Liver (tissue), 9 donors: ENCODE results near the gene TTC1. TPM values are rescaled to one million over a fixed set of nuclear protein-coding genes. Genes with fewer than 3 reads are reported as not detected.

ENCODE experiments used
- DNase-seq: peaks from one replicate; pipeline ENCODE4 v3.0.0-alpha.2; 2017; ENCODE audit warnings: low spot score
- H3K27ac ChIP-seq, 2 donors: one replicate each; pipeline ENCODE4 v1.7.0; 2013; ENCODE audit warnings: inconsistent platforms in 2 of 2, low read length in 2 of 2, control low read depth in 1 of 2, low read depth in 1 of 2, mild to moderate bottlenecking in 1 of 2
- H3K27me3 ChIP-seq, 4 donors: one replicate each; pipeline versions ENCODE4 v1.6.1 to v1.7.0; 2013; ENCODE audit warnings: low read length in 3 of 4, inconsistent platforms in 1 of 4, mild to moderate bottlenecking in 1 of 4, moderate library complexity in 1 of 4; ENCODE audit not compliant: control insufficient read depth in 4 of 4, insufficient read depth in 4 of 4
- H3K36me3 ChIP-seq, 4 donors: one replicate each; pipeline versions ENCODE4 v1.6.1 to v1.7.0; 2013; ENCODE audit warnings: low read length in 3 of 4, mild to moderate bottlenecking in 3 of 4, low read depth in 1 of 4, moderate library complexity in 1 of 4; ENCODE audit not compliant: control insufficient read depth in 4 of 4, insufficient read depth in 3 of 4
- H3K4me1 ChIP-seq, 4 donors: one replicate each; pipeline versions ENCODE4 v1.6.1 to v1.7.0; 2013; ENCODE audit warnings: low read length in 3 of 4, mild to moderate bottlenecking in 3 of 4, moderate library complexity in 1 of 4; ENCODE audit not compliant: control insufficient read depth in 4 of 4, insufficient read depth in 4 of 4
- H3K4me3 ChIP-seq, 3 donors: one replicate each; pipeline versions ENCODE4 v1.6.1 to v1.7.0; 2013; ENCODE audit warnings: low read length in 3 of 3, control low read depth in 1 of 3, low read depth in 1 of 3, mild to moderate bottlenecking in 1 of 3
- H3K9ac ChIP-seq, 2 donors: one replicate each; pipeline ENCODE4 v1.7.0; 2013; ENCODE audit warnings: low read length in 2 of 2, mild to moderate bottlenecking in 2 of 2, moderate library complexity in 2 of 2, control low read depth in 1 of 2, low read depth in 1 of 2
- H3K9me3 ChIP-seq, 4 donors: one replicate each; pipeline versions ENCODE4 v1.6.1 to v1.7.0; 2013; ENCODE audit warnings: low read length in 3 of 4; ENCODE audit not compliant: control insufficient read depth in 4 of 4
- ATF3 ChIP-seq: IDR thresholded peaks from 2 replicates; pipeline ENCODE4 v1.6.1; 2016; ENCODE audit warnings: antibody characterized with exemption
- CTCF ChIP-seq: fragments of 150-350 bp; IDR thresholded peaks from 2 replicates; pipeline ENCODE4 v1.5.1; 2017; ENCODE audit warnings: improper control_type of control experiment, low read depth, low read length; ENCODE audit not compliant: missing input control
- EGR1 ChIP-seq, 2 donors: IDR thresholded peaks; 2 replicates each; pipeline ENCODE4 v1.6.1; 2016 to 2018; ENCODE audit warnings: antibody characterized with exemption in 2 of 2, low read depth in 2 of 2
- FOXA1 ChIP-seq: IDR thresholded peaks from 2 replicates; pipeline ENCODE4 v1.6.1; 2016; ENCODE audit warnings: antibody characterized with exemption
- FOXA2 ChIP-seq: IDR thresholded peaks from 2 replicates; pipeline ENCODE4 v1.6.1; 2016; ENCODE audit warnings: antibody characterized with exemption
- GABPA ChIP-seq, 2 donors: IDR thresholded peaks in 1 of 2; conservative IDR thresholded peaks in 1 of 2; 2 replicates each; pipeline ENCODE4 v1.6.1; 2016; ENCODE audit warnings: antibody characterized with exemption in 2 of 2, mild to moderate bottlenecking in 1 of 2, moderate library complexity in 1 of 2
- HNF4A ChIP-seq, 2 donors: conservative IDR thresholded peaks; 2 replicates each; pipeline ENCODE4 v1.6.1; 2016; ENCODE audit warnings: antibody characterized with exemption in 2 of 2, mild to moderate bottlenecking in 2 of 2
- HNF4G ChIP-seq: IDR thresholded peaks from 2 replicates; pipeline ENCODE4 v1.6.1; 2016; ENCODE audit warnings: antibody characterized with exemption
- JUND ChIP-seq, 2 donors: IDR thresholded peaks; 2 replicates each; pipeline ENCODE4 v1.6.1; 2016; ENCODE audit warnings: antibody characterized with exemption in 2 of 2
- MAX ChIP-seq: IDR thresholded peaks from 2 replicates; pipeline ENCODE4 v1.6.1; 2016; ENCODE audit warnings: antibody characterized with exemption
- NR2F2 ChIP-seq: IDR thresholded peaks from 2 replicates; pipeline ENCODE4 v1.6.1; 2016; ENCODE audit warnings: antibody characterized with exemption
- RAD21 ChIP-seq, 2 donors: IDR thresholded peaks; 2 replicates each; pipeline ENCODE4 v1.6.1; 2016; ENCODE audit warnings: antibody characterized with exemption in 2 of 2, mild to moderate bottlenecking in 2 of 2
- REST ChIP-seq: IDR thresholded peaks from 2 replicates; pipeline ENCODE4 v1.6.1; 2016; ENCODE audit warnings: antibody characterized with exemption, mild to moderate bottlenecking
- RXRA ChIP-seq, 2 donors: IDR thresholded peaks; 2 replicates each; pipeline ENCODE4 v1.6.1; 2017 to 2018; ENCODE audit warnings: antibody characterized with exemption in 2 of 2, mild to moderate bottlenecking in 1 of 2
- SP1 ChIP-seq: IDR thresholded peaks from 2 replicates; pipeline ENCODE4 v1.6.1; 2018; ENCODE audit warnings: antibody characterized with exemption, mild to moderate bottlenecking
- TAF1 ChIP-seq: conservative IDR thresholded peaks from 2 replicates; pipeline ENCODE4 v1.6.1; 2016; ENCODE audit warnings: antibody characterized with exemption, mild to moderate bottlenecking
- YY1 ChIP-seq: IDR thresholded peaks from 2 replicates; pipeline ENCODE4 v1.6.1; 2016; ENCODE audit warnings: antibody characterized with exemption, mild to moderate bottlenecking
- ZBTB33 ChIP-seq: IDR thresholded peaks from 2 replicates; pipeline ENCODE4 v1.6.1; 2016; ENCODE audit warnings: antibody characterized with exemption
- WGBS: extraction: QIAGEN DNeasy Blood & Tissue Kit; methylation state at CpG from one replicate; pipeline ENCODE4 v1.1.7; 2013; 5-methylcytosine and 5-hydroxymethylcytosine counted together
- polyA plus RNA-seq, 2 donors: library from polyadenylated mRNA; stranded (reverse) in 1 of 2; unstranded in 1 of 2; fragments of 200-250 nt in 1 of 2; fragments of >200 nt in 1 of 2; fragmentation: Nextera tagmentation in 1 of 2; extraction: Ambion mirVana in 1 of 2; gene quantifications; one replicate each; pipeline versions ENCODE4 v1.2.1 to v1.2.3, GENCODE V29; 2013 to 2015
- total RNA-seq, 2 donors: library from RNA; depleted of rRNA; stranded (reverse); fragments of >200 nt; gene quantifications; one replicate each; pipeline ENCODE4 v1.2.3, GENCODE V29; 2014
- donor health status: healthy.
- donor health status: healthy.
- donor health status: healthy.
- donor health status: healthy.
- donor health status: healthy.

Gene TTC1
- total and polyA plus RNA-seq, 4 donors = 18.0 to 35.5 (median 22.2) TPM

GRCh38 chr5:160042671-160043070, 33.7 kb downstream of the TTC1 start:
- 91% methylated on average over 3 of the region's 3 CpGs for WGBS
- TF ChIP-seq YY1 = no peak
- TF ChIP-seq HNF4G = no peak
- TF ChIP-seq EGR1 (IDR thresholded peaks at IDR 0.05; ENCODE audit: low read depth in 2 of 2) = no peak
- TF ChIP-seq GABPA (IDR thresholded peaks at IDR 0.05 in 1 of 2, conservative IDR thresholded peaks at IDR 0.05 in 1 of 2) = no peak
- TF ChIP-seq TAF1 = no peak
- TF ChIP-seq MAX = no peak
- no peak for TF ChIP-seq REST
- TF ChIP-seq ATF3 = no peak
- TF ChIP-seq NR2F2 = no peak
- TF ChIP-seq HNF4A (conservative IDR thresholded peaks at IDR 0.05) = no peak
- TF ChIP-seq RXRA (IDR thresholded peaks at IDR 0.05) = no peak
- TF ChIP-seq JUND (IDR thresholded peaks at IDR 0.05) = no peak
- no peak for TF ChIP-seq FOXA2
- TF ChIP-seq FOXA1 = no peak
- TF ChIP-seq ZBTB33 = no peak
- no peak for TF ChIP-seq SP1
- no peak for TF ChIP-seq RAD21 (IDR thresholded peaks at IDR 0.05)
- no peak for TF ChIP-seq CTCF
- peaks cover 3 to 27% (median 14%) of the 10 kb centered on the region in 4 donors for H3K36me3 ChIP-seq

More at GRCh38 chr5:160042671-160043070, 33.7 kb downstream of the TTC1 start:
- Histone ChIP-seq H3K4me3 (no peak overlapping the region), H3K27me3 (no peaks in the 10 kb centered on the region), H3K9me3 (no peaks in the 10 kb centered on the region), H3K4me1 (no peaks in the 10 kb centered on the region), H3K9ac (no peak overlapping the region), H3K27ac (no peak overlapping the region)
- DNase-seq = no peak
